Measurements from ENCODE around the gene HERC5.
A peak's percentile ranks its signal among the peaks of the same experiment; 100 is the strongest.
"Not testable (repeated sequence)": the region's sequence is repeated elsewhere in the genome, so short reads cannot be mapped to it uniquely, and the experiment has no call there.

Gene HERC5

DNA sequence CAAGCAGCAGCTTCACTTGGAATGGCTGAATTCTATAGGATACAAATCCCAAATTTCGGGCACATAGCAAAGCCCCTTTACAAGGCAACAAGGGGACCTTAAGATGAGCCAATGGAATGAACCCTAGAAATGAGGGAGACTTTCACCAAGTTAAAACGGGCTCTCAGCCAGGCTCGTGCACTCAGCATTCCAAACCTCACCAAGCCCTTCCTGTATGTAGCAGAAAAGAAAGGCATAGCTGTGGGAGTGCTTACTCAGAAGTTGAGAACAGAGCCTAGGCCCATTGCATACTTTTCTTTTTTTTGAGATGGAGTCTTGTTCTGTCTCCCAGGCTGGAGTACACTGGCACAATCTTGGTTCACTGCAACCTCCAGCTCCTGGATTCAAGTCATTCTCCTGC lies 10.8 kb upstream of the HERC5 start:
- Histone ChIP-seq H3K4me3 (ENCODE audit: low read length in 2 of 2) (no peak overlapping the region), H3K9ac (ENCODE audit: low read depth in 1 of 2, low read length in 2 of 2) (no peak overlapping the region), H3K36me3 (ENCODE audit: control insufficient read depth in 2 of 2, insufficient read depth in 2 of 2, low read length in 2 of 2) (peaks cover 0 to 3% of the 10 kb centered on the region in 2 donors), H3K9me3 (ENCODE audit: control insufficient read depth in 2 of 2, low read length in 2 of 2) (no peaks in the 10 kb centered on the region), H3K27me3 (ENCODE audit: control insufficient read depth in 2 of 2, insufficient read depth in 2 of 2, low read length in 2 of 2) (no peaks in the 10 kb centered on the region), H3K27ac (ENCODE audit: low read depth in 2 of 2, low read length in 2 of 2) (no peak overlapping the region), H3K4me1 (ENCODE audit: control insufficient read depth in 2 of 2, insufficient read depth in 2 of 2, low read length in 2 of 2) (no peaks in the 10 kb centered on the region)

DNA sequence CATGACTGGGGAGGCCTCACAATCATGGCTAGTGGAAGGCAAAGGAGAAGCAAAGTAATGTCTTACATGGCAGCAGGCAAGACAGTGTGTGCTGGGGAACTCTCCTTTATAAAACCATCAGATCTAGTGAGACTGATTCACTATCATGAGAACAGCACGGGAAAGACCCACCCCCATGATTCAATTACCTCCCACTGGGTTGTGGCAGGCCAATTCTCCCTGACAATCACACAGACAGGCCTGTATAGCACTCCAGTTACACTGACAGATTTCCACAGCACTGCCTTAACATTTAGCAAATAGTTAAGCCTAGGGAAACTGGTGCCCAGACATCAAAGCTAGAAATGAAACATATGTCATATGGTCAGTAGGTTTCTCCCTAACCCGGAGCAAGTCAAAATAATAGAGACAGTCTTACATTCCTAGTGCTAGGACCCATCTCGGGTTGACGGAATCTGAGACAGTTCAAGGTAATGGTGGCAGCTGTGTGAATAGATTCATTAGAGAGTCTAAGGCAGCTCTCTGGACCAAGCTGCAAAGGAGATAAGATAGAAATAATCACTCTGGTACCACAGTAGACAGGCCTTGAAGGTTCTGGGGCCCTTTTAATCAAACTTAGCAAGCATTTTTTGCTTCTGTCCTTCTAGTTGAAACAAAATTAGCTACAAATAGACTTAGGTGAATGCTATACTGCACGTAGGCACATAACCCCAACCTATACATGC lies 9.4 kb upstream of the HERC5 start:
- Histone ChIP-seq H3K27ac (ENCODE audit: low read depth in 2 of 2, low read length in 2 of 2) (no peak overlapping the region), H3K4me3 (ENCODE audit: low read length in 2 of 2) (no peak overlapping the region), H3K27me3 (ENCODE audit: control insufficient read depth in 2 of 2, insufficient read depth in 2 of 2, low read length in 2 of 2) (no peaks in the 10 kb centered on the region), H3K4me1 (ENCODE audit: control insufficient read depth in 2 of 2, insufficient read depth in 2 of 2, low read length in 2 of 2) (no peaks in the 10 kb centered on the region), H3K9ac (ENCODE audit: low read depth in 1 of 2, low read length in 2 of 2) (no peak overlapping the region), H3K36me3 (ENCODE audit: control insufficient read depth in 2 of 2, insufficient read depth in 2 of 2, low read length in 2 of 2) (no peaks in the 10 kb centered on the region), H3K9me3 (ENCODE audit: control insufficient read depth in 2 of 2, low read length in 2 of 2) (no peaks in the 10 kb centered on the region)

DNA sequence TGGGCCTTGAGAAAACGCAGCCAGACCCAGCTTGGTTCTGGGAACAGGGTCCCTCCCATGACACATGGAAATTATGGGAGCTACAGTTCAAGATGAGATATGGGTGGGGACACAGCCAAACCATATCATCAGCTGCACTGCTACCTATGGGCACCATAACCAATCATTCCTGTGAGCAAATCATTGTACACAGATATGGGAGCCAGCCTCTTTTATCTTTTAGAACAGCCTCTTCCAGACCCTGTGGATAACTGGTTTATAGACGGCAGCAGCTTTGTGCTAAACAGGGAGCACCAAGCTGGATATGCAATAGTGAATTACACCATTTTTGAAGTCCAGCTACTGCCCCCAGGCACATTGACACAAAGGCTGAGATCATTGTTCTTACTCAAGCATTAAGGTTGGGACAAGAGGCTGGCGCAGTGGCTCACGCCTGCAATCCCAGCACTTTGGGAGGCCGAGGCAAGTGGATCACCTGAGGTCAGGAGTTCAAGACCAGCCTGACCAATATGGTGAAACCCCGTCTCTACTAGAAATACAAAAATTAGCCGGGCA lies 8.6 kb upstream of the HERC5 start:
- H3K27me3 ChIP-seq (ENCODE audit: control insufficient read depth in 2 of 2, insufficient read depth in 2 of 2, low read length in 2 of 2); H3K36me3 ChIP-seq (ENCODE audit: control insufficient read depth in 2 of 2, insufficient read depth in 2 of 2, low read length in 2 of 2); H3K4me3 ChIP-seq (ENCODE audit: low read length in 2 of 2); H3K9ac ChIP-seq (ENCODE audit: low read depth in 1 of 2, low read length in 2 of 2); H3K4me1 ChIP-seq (ENCODE audit: control insufficient read depth in 2 of 2, insufficient read depth in 2 of 2, low read length in 2 of 2); H3K9me3 ChIP-seq (ENCODE audit: control insufficient read depth in 2 of 2, low read length in 2 of 2); H3K27ac ChIP-seq (ENCODE audit: low read depth in 2 of 2, low read length in 2 of 2): not testable (repeated sequence)

DNA sequence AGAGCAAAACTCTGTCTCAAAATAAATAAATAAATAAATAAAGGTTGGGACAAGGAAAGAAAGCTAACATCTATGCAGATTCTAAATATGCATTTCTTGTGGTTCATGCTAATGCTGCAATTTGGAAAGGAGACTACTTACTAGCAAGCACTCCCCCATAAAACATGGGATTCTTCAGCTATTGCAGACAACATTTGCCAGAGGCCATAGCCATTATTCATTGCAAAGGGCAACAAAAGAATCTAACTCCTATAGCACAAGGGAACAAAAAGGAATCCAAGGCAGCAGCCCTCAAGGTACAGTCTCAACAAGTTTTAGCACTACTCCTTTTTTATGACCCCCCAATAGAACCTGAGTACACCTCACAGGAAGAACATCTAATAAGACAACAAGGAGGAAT lies 8.0 kb upstream of the HERC5 start:
- H3K27ac ChIP-seq (ENCODE audit: low read depth in 2 of 2, low read length in 2 of 2), result no peak overlapping the region
- no peaks in the 10 kb centered on the region for H3K27me3 ChIP-seq (ENCODE audit: control insufficient read depth in 2 of 2, insufficient read depth in 2 of 2, low read length in 2 of 2)
- no peak overlapping the region for H3K4me3 ChIP-seq (ENCODE audit: low read length in 2 of 2)
- no peaks in the 10 kb centered on the region for H3K9me3 ChIP-seq (ENCODE audit: control insufficient read depth in 2 of 2, low read length in 2 of 2)
- H3K4me1 ChIP-seq (ENCODE audit: control insufficient read depth in 2 of 2, insufficient read depth in 2 of 2, low read length in 2 of 2), result no peaks in the 10 kb centered on the region
- no peak overlapping the region for H3K9ac ChIP-seq (ENCODE audit: low read depth in 1 of 2, low read length in 2 of 2)
- H3K36me3 ChIP-seq (ENCODE audit: control insufficient read depth in 2 of 2, insufficient read depth in 2 of 2, low read length in 2 of 2), result no peaks in the 10 kb centered on the region

DNA sequence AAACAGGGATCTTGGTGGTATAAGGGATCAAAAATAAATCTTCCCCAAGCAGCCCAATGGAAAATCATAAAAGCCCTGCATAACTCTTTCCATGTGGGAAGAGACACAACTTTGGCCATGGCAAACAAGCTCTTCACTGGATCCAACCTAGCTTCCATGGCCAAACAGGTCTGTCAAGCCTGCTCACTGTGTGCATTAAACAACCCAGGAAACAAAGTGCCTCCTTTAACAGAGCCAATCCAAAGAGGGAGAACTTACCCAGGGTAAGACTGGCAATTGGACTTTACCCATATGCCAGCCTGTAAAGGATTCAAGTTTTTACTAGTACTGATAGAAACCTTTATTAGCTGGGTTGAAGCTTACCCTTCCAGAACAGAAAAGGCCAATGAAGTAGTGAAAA lies 7.6 kb upstream of the HERC5 start:
- no peaks in the 10 kb centered on the region for H3K27me3 ChIP-seq (ENCODE audit: control insufficient read depth in 2 of 2, insufficient read depth in 2 of 2, low read length in 2 of 2)
- no peak overlapping the region for H3K4me3 ChIP-seq (ENCODE audit: low read length in 2 of 2)
- H3K27ac ChIP-seq (ENCODE audit: low read depth in 2 of 2, low read length in 2 of 2), result no peak overlapping the region
- no peaks in the 10 kb centered on the region for H3K4me1 ChIP-seq (ENCODE audit: control insufficient read depth in 2 of 2, insufficient read depth in 2 of 2, low read length in 2 of 2)
- H3K36me3 ChIP-seq (ENCODE audit: control insufficient read depth in 2 of 2, insufficient read depth in 2 of 2, low read length in 2 of 2), result no peaks in the 10 kb centered on the region
- H3K9ac ChIP-seq (ENCODE audit: low read depth in 1 of 2, low read length in 2 of 2), result no peak overlapping the region
- no peaks in the 10 kb centered on the region for H3K9me3 ChIP-seq (ENCODE audit: control insufficient read depth in 2 of 2, low read length in 2 of 2)

DNA sequence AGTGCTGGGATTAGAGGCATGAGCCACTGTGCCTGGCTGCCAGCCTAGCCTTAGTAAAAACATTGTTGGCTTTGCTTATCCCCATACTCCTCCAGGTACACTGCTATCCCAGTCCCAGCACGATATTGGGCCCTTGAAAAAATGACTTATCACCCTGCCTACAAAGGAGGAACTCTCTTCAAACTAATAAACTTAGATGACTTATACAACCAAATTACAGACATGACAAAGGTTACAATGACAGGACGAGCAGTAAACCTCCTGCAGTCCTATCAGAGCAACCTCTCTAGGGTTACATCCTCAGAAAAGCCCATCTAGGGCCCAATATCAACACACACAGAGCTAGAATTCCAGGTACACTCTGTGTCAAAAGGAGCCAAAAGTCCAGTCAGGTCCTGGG lies 5.7 kb upstream of the HERC5 start:
- no peak overlapping the region for H3K27ac ChIP-seq (ENCODE audit: low read depth in 2 of 2, low read length in 2 of 2)

DNA sequence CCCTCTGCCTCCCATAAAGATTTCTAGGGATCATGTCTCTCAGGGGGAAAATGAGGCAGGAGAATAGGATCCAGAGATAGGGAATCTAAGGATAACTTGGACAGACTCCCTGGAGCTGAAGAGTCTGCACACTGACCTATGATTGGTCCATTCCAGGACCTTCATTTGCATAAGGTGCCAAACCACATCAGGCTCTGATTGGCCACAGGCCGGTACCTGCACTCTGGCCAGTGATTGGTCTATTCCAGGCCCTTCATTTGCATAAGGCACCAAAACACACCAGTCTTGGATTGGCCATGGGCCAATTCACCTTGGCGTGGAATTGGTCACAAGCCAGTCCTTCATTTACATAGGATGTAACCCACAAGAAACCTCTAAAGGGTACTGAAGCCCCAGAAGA lies 4.0 kb upstream of the HERC5 start:
- Histone ChIP-seq H3K9me3 (ENCODE audit: control insufficient read depth in 2 of 2, low read length in 2 of 2) (no peaks in the 10 kb centered on the region), H3K4me3 (ENCODE audit: low read length in 2 of 2) (no peak overlapping the region), H3K27ac (ENCODE audit: low read depth in 2 of 2, low read length in 2 of 2) (no peak overlapping the region), H3K9ac (ENCODE audit: low read depth in 1 of 2, low read length in 2 of 2) (no peak overlapping the region), H3K36me3 (ENCODE audit: control insufficient read depth in 2 of 2, insufficient read depth in 2 of 2, low read length in 2 of 2) (no peaks in the 10 kb centered on the region), H3K27me3 (ENCODE audit: control insufficient read depth in 2 of 2, insufficient read depth in 2 of 2, low read length in 2 of 2) (peaks cover 0 to under 1% of the 10 kb centered on the region in 2 donors), H3K4me1 (ENCODE audit: control insufficient read depth in 2 of 2, insufficient read depth in 2 of 2, low read length in 2 of 2) (no peaks in the 10 kb centered on the region)

More for the DNA sequence above, 5.7 kb upstream of the HERC5 start:
- no peaks in the 10 kb centered on the region for H3K4me1 ChIP-seq (ENCODE audit: control insufficient read depth in 2 of 2, insufficient read depth in 2 of 2, low read length in 2 of 2)
- no peaks in the 10 kb centered on the region for H3K36me3 ChIP-seq (ENCODE audit: control insufficient read depth in 2 of 2, insufficient read depth in 2 of 2, low read length in 2 of 2)
- H3K4me3 ChIP-seq (ENCODE audit: low read length in 2 of 2), result no peak overlapping the region
- H3K9ac ChIP-seq (ENCODE audit: low read depth in 1 of 2, low read length in 2 of 2), result no peak overlapping the region
- H3K27me3 ChIP-seq (ENCODE audit: control insufficient read depth in 2 of 2, insufficient read depth in 2 of 2, low read length in 2 of 2), result no peaks in the 10 kb centered on the region
- no peaks in the 10 kb centered on the region for H3K9me3 ChIP-seq (ENCODE audit: control insufficient read depth in 2 of 2, low read length in 2 of 2)

DNA sequence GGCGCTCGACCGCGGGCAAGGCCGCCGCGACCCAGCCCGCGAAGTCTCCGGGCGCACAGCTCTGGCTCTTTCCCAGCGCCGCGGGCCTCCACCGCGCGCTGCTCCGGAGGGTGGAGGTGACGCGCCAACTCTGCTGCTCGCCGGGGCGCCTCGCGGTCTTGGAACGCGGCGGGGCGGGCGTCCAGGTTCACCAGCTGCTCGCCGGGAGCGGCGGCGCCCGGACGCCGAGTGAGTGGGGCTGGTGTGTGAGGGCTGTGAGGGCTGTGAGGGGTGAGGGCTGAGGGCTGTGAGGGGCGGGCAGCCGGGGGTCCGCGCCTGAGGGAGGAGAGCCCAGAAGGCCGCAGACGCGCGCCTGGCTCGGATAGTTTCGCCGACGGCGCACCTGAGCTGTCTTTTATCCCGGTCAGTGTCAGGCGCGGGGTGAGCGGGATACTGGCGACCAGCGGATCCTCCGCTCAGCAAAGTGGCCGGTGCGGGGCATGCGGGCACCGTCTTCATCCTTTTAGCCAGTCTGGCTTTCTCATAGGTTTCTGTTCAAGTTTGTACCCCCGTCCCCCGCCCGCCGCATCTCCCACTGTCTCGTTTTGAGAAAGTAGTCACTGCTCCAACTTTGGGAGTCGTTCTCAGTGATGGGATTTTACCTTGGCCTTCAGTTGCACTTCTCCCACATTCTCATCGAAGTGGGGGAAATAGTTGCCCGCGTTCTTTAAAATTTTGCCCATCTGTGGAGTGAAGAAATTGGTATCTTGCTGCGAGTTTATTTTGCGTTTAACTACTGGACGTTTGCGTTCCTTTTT lies 586 bp downstream of the HERC5 start:
- Histone ChIP-seq H3K4me1 (ENCODE audit: control insufficient read depth in 2 of 2, insufficient read depth in 2 of 2, low read length in 2 of 2) (no peaks in the 10 kb centered on the region), H3K27ac (ENCODE audit: low read depth in 2 of 2, low read length in 2 of 2) (peak overlapping the region; percentile 52 to 53), H3K36me3 (ENCODE audit: control insufficient read depth in 2 of 2, insufficient read depth in 2 of 2, low read length in 2 of 2) (no peaks in the 10 kb centered on the region), H3K9me3 (ENCODE audit: control insufficient read depth in 2 of 2, low read length in 2 of 2) (no peaks in the 10 kb centered on the region), H3K9ac (ENCODE audit: low read depth in 1 of 2, low read length in 2 of 2) (peak overlapping the region; percentile 6 to 70), H3K27me3 (ENCODE audit: control insufficient read depth in 2 of 2, insufficient read depth in 2 of 2, low read length in 2 of 2) (peaks cover 0 to 6% of the 10 kb centered on the region in 2 donors), H3K4me3 (ENCODE audit: low read length in 2 of 2) (peak overlapping the region; percentile 86)

DNA sequence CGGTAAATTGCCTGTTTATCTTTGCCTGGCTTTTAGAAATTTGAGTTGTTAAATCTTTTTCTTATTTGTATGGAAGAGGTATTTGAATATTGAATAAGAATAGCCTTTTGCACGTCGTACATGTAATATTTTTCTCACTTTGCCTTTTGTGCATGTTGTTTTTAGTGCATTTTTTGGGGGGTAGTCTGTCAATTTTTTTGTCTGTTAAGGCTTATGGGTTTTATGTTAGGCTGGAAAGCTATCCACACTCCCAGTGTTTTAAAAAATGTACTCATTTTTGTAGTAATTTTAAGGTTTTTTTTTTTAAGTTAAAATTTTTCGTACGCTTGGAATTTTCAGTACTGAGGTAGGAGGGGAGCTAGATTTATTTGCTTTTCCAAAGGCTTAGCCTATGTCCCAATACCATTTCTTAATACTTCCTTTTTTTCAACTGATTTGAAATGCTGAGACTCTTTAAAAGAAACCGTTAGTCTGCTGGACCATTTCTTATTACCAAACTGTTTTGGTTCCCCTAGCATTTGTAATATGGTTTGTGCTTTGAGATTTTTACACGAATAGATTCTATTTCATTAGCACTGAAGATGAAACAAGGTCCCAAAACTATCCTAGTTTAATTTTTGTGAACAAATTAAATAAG lies 1.3 kb downstream of the HERC5 start:
- H3K9me3 ChIP-seq (ENCODE audit: control insufficient read depth in 2 of 2, low read length in 2 of 2), result no peaks in the 10 kb centered on the region
- no peaks in the 10 kb centered on the region for H3K36me3 ChIP-seq (ENCODE audit: control insufficient read depth in 2 of 2, insufficient read depth in 2 of 2, low read length in 2 of 2)
- peak overlapping the region; percentile 86 for H3K4me3 ChIP-seq (ENCODE audit: low read length in 2 of 2)
- H3K27ac ChIP-seq (ENCODE audit: low read depth in 2 of 2, low read length in 2 of 2), result no peak overlapping the region
- H3K9ac ChIP-seq (ENCODE audit: low read depth in 1 of 2, low read length in 2 of 2), result no peak overlapping the region
- H3K27me3 ChIP-seq (ENCODE audit: control insufficient read depth in 2 of 2, insufficient read depth in 2 of 2, low read length in 2 of 2), result peaks cover 0 to 6% of the 10 kb centered on the region in 2 donors
- no peaks in the 10 kb centered on the region for H3K4me1 ChIP-seq (ENCODE audit: control insufficient read depth in 2 of 2, insufficient read depth in 2 of 2, low read length in 2 of 2)

DNA sequence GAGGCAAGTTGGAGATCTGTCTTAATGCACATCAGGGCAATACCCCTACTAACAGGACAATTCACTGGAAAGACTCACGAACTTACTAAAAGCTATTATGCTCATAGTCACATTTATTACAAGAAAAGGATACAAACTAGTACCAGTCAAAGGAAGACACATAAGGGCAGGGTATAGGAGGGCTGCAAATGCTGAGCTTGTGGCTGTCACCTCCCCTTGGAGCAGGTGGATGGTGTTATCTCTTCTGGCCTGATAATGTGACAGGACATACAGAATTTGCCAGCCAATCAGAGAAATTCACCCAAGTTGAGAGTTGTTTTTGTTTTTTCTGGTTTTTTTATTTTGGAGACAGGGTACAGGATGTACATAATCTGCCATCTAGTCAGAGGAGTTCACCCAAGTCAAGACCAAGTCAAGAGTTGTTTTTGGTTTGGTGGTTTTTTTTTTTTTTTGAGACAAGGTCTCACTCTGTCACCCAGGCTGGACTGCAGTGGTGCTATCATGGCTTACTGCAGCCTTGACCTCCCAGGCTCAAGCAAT lies 8.8 kb downstream of the HERC5 start:
- peaks cover 0 to 3% of the 10 kb centered on the region in 2 donors for H3K36me3 ChIP-seq (ENCODE audit: control insufficient read depth in 2 of 2, insufficient read depth in 2 of 2, low read length in 2 of 2)
- no peaks in the 10 kb centered on the region for H3K4me1 ChIP-seq (ENCODE audit: control insufficient read depth in 2 of 2, insufficient read depth in 2 of 2, low read length in 2 of 2)
- H3K27me3 ChIP-seq (ENCODE audit: control insufficient read depth in 2 of 2, insufficient read depth in 2 of 2, low read length in 2 of 2), result no peaks in the 10 kb centered on the region
- no peak overlapping the region for H3K9ac ChIP-seq (ENCODE audit: low read depth in 1 of 2, low read length in 2 of 2)
- H3K27ac ChIP-seq (ENCODE audit: low read depth in 2 of 2, low read length in 2 of 2), result no peak overlapping the region
- no peak overlapping the region for H3K4me3 ChIP-seq (ENCODE audit: low read length in 2 of 2)
- no peaks in the 10 kb centered on the region for H3K9me3 ChIP-seq (ENCODE audit: control insufficient read depth in 2 of 2, low read length in 2 of 2)

All from mucosa of rectum (tissue), 2 donors.